MM.1S (cell line): Measurements from ENCODE around the gene PFKFB4.

Experiments used
- EZH2 ChIP-seq: fragments of 300-600 bp; sonication (generic); optimal IDR thresholded peaks from 2 replicates; pipeline ENCODE3; 2017; ENCODE audit warnings: low read depth, mild to moderate bottlenecking, antibody characterized with exemption, low read length, mixed read lengths
- EZH2phosphoT487 ChIP-seq: fragments of 300-600 bp; sonication (generic); IDR thresholded peaks from 2 replicates; pipeline ENCODE4 v1.6.1; 2018; ENCODE audit warnings: antibody characterized with exemption, low read length
- TF ChIP-seq, protein P1 (sequence below): fragments of 300-600 bp; sonication (generic); IDR thresholded peaks from 2 replicates; pipeline ENCODE4 v1.5.1; 2016; ENCODE audit warnings: antibody characterized with exemption, low read length, mixed read lengths

DNA sequence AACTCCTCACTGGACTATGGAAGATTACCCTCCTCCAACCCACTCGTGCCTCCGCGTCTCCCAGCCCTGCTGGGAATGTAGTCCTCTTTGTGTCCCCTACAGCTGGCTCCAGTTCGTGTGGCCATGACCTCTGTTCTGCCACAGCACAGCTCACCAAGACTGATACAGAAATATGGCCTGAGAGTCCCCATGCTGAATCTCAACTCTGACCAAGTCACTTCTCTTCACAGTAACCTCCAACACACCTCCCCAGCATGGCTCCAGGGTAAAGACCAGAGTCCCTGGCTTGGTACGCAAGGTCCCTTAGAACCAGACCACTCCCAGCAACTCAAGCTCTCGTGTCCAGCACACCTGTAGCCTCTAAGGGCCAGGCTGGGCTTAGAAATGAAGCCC, 40.8 kb upstream of the PFKFB4 start:
- TF ChIP-seq, protein P1, sequence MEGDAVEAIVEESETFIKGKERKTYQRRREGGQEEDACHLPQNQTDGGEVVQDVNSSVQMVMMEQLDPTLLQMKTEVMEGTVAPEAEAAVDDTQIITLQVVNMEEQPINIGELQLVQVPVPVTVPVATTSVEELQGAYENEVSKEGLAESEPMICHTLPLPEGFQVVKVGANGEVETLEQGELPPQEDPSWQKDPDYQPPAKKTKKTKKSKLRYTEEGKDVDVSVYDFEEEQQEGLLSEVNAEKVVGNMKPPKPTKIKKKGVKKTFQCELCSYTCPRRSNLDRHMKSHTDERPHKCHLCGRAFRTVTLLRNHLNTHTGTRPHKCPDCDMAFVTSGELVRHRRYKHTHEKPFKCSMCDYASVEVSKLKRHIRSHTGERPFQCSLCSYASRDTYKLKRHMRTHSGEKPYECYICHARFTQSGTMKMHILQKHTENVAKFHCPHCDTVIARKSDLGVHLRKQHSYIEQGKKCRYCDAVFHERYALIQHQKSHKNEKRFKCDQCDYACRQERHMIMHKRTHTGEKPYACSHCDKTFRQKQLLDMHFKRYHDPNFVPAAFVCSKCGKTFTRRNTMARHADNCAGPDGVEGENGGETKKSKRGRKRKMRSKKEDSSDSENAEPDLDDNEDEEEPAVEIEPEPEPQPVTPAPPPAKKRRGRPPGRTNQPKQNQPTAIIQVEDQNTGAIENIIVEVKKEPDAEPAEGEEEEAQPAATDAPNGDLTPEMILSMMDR: no peak
- TF ChIP-seq EZH2: no peak
- TF ChIP-seq EZH2phosphoT487: no peak
